K562 (cell line): ENCODE measurements around the gene PIP4K2A. TPM values are rescaled to one million over a fixed set of nuclear protein-coding genes. Genes with fewer than 3 reads are reported as not detected.

Source experiments
- ATAC-seq: fragments of 200-7000 bp; cut with Tn5 transposase; 3 replicates; pipeline ENCODE4 v1.9.1; 2020; ENCODE audit warnings: moderate library complexity
- BruUV-seq: library from RNA; stranded (reverse); fragments of 400-500 nt; replicated peaks from 2 replicates; lab custom pipeline; 2021; lab: Mats Ljungman, UMichigan
- CTCF ChIA-PET: fragments of 300-600 bp; formaldehyde crosslinking; extraction: SDS; loops from one replicate; lab custom pipeline; 2021; ENCODE audit warnings: low intra/inter-chr PET ratio; lab: Yijun Ruan, JAX
- POLR2A ChIA-PET: fragments of 300-600, 350-650 bp; sonication (Branson Sonifier 250); formaldehyde crosslinking; extraction: SDS; loops from one replicate; lab custom pipeline; 2021; ENCODE audit warnings: antibody characterized with exemption, inconsistent platforms; lab: Yijun Ruan, JAX
- DNase-seq, 4 experiments: peaks; one replicate each; pipeline versions ENCODE4 v3.0.0 to v3.0.0-alpha.2; 2011 to 2018; ENCODE audit warnings: low spot score in 3 of 4, mixed read lengths in 3 of 4; ENCODE audit errors: extremely low read depth in 1 of 4
- FAIRE-seq: peaks from 2 replicates; lab custom pipeline; 2011; peaks lifted over from hg19 to GRCh38; lab: Jason Lieb, UNC
- H2AFZ ChIP-seq: 2 replicates; pipeline ENCODE4 v1.6.0; 2011; ENCODE audit warnings: low read depth, low read length, control low read depth, inconsistent platforms
- H3K27ac ChIP-seq: fragments of 200-600 bp; 3 replicates; pipeline ENCODE4 v1.8.0; 2011; ENCODE audit warnings: low read depth, mild to moderate bottlenecking, control low read depth, inconsistent platforms, low read length, moderate library complexity, mixed read lengths; ENCODE audit errors: extremely low read depth
- H3K27me3 ChIP-seq, 2 experiments: fragments of 300-600 bp in 1 of 2; 2 replicates in 1 of 2; 3 replicates in 1 of 2; pipeline versions ENCODE4 v1.6.0 to v1.8.0; 2011; ENCODE audit warnings: inconsistent platforms in 2 of 2, low read length in 2 of 2, mild to moderate bottlenecking in 1 of 2, mixed read lengths in 1 of 2, moderate library complexity in 1 of 2; ENCODE audit not compliant: control insufficient read depth in 2 of 2, insufficient read depth in 2 of 2
- H3K36me3 ChIP-seq: fragments of 300-600 bp; 3 replicates; pipeline ENCODE4 v1.8.0; 2011; ENCODE audit warnings: mild to moderate bottlenecking, low read length, inconsistent platforms; ENCODE audit not compliant: control insufficient read depth, insufficient read depth
- H3K4me1 ChIP-seq, 2 experiments: fragments of 200-600 bp in 1 of 2; replicated peaks in 1 of 2; 2 replicates in 1 of 2; 3 replicates in 1 of 2; pipeline versions ENCODE4 v1.5.1 to v1.8.0; 2011; ENCODE audit warnings: inconsistent platforms in 2 of 2, low read length in 2 of 2, mild to moderate bottlenecking in 1 of 2, mixed read lengths in 1 of 2, moderate library complexity in 1 of 2; ENCODE audit not compliant: control insufficient read depth in 2 of 2, insufficient read depth in 2 of 2
- H3K4me2 ChIP-seq: 2 replicates; pipeline ENCODE4 v1.6.1; 2011; ENCODE audit warnings: low read length, control low read depth, inconsistent platforms, mixed read lengths; ENCODE audit not compliant: insufficient read depth
- H3K4me3 ChIP-seq: fragments of 200-600 bp; sonication (generic), shearing (Covaris generic); 2 replicates; pipeline ENCODE4 v1.5.1; 2016; ENCODE audit warnings: control low read depth, inconsistent platforms
- H3K79me2 ChIP-seq: fragments of 200-600 bp; 3 replicates; pipeline ENCODE4 v1.8.0; 2011; ENCODE audit warnings: low read length, inconsistent platforms; ENCODE audit not compliant: control insufficient read depth, insufficient read depth
- H3K9ac ChIP-seq, 2 experiments: 2 replicates each; pipeline versions ENCODE4 v1.6.0 to v1.6.1; 2011; ENCODE audit warnings: low read depth in 2 of 2, low read length in 2 of 2, control low read depth in 1 of 2, inconsistent platforms in 1 of 2, mild to moderate bottlenecking in 1 of 2, mixed read lengths in 1 of 2; ENCODE audit not compliant: insufficient read depth in 1 of 2
- H3K9me1 ChIP-seq: one replicate; pipeline ENCODE4 v1.6.0; 2011; ENCODE audit warnings: inconsistent platforms, mild to moderate bottlenecking, low read length, moderate library complexity; ENCODE audit not compliant: control insufficient read depth, insufficient read depth
- H3K9me3 ChIP-seq: replicated peaks from 2 replicates; pipeline ENCODE4 v1.5.1; 2011; ENCODE audit warnings: low read depth, low read length, inconsistent platforms; ENCODE audit not compliant: control insufficient read depth, insufficient read depth
- H4K20me1 ChIP-seq: replicated peaks from 2 replicates; pipeline ENCODE4 v1.6.1; 2011; ENCODE audit warnings: low read length, inconsistent platforms, mixed read lengths; ENCODE audit not compliant: control insufficient read depth, insufficient read depth
- MEF2D ChIP-seq: conservative IDR thresholded peaks from 2 replicates; pipeline ENCODE4 v1.6.1; 2016; ENCODE audit warnings: low read depth, missing genetic modification characterization, missing compliant biosample characterization
- POLR2G ChIP-seq: fragments of 200-400 bp; formaldehyde crosslinking; IDR thresholded peaks from 2 replicates; pipeline ENCODE4 v1.6.1; 2017; ENCODE audit warnings: low read depth, mild to moderate bottlenecking, antibody characterized with exemption, low read length, moderate library complexity
- PTRF ChIP-seq: fragments of 450-650 bp; IDR thresholded peaks from 2 replicates; pipeline ENCODE4 v1.6.1; 2016; ENCODE audit warnings: mild to moderate bottlenecking, missing genetic modification characterization, missing compliant biosample characterization
- PTTG1 ChIP-seq: fragments of 450-650 bp; IDR thresholded peaks from 2 replicates; pipeline ENCODE4 v1.6.1; 2016; ENCODE audit warnings: low read depth, mild to moderate bottlenecking, missing genetic modification characterization, missing compliant biosample characterization
- RBM22 ChIP-seq: fragments of 200-400 bp; formaldehyde crosslinking; IDR thresholded peaks from 2 replicates; pipeline ENCODE4 v1.6.1; 2018; ENCODE audit warnings: low read length, low read depth; ENCODE audit not compliant: poor library complexity, severe bottlenecking
- ZNF217 ChIP-seq: sonication (generic); formaldehyde crosslinking; IDR thresholded peaks from 2 replicates; pipeline ENCODE4 v1.8.0; 2022; ENCODE audit warnings: mild to moderate bottlenecking, missing genetic modification reagents
- WGBS: fragments of 100-300 bp; shearing (Covaris generic); methylation state at CpG from one replicate; pipeline ENCODE4 v1.1.6; 2016; ENCODE audit warnings: low coverage, mixed read lengths; ENCODE audit not compliant: insufficient coverage; ENCODE audit errors: missing lambda C conversion rate; 5-methylcytosine and 5-hydroxymethylcytosine counted together
- in situ Hi-C: fragments of 300-500 bp; cut with MboI; formaldehyde crosslinking; loops from 4 replicates; pipeline ENCODE4 v1.15.0; 2018; ENCODE audit warnings: inconsistent platforms, mixed read lengths
- intact Hi-C: fragments of 100-400 bp; cut with micrococcal nuclease; formaldehyde crosslinking; loops from 2 replicates; pipeline ENCODE4 v1.14.2; 2022
- polyA plus RNA-seq, 8 experiments: library from polyadenylated mRNA; depleted of rRNA in 4 of 8; stranded (reverse) in 5 of 8; unstranded in 3 of 8; fragments of >200 nt; fragmentation: Nextera tagmentation in 2 of 8; fragmentation: Illumina TruSeq in 1 of 8; extraction: Ambion mirVana in 2 of 8; extraction: Trizol in 1 of 8; gene quantifications; 2 replicates each; pipeline versions ENCODE4 v1.2.1 to v1.2.3, GENCODE V29; 2011 to 2014; ENCODE audit warnings: inconsistent platforms in 1 of 8, missing spikeins in 1 of 8
- total RNA-seq, 7 experiments: library from RNA; depleted of rRNA in 6 of 7; stranded (reverse); fragments of >200 nt in 6 of 7; fragmentation: Illumina TruSeq in 2 of 7; extraction: Trizol in 2 of 7; gene quantifications; 2 replicates each; pipeline versions ENCODE4 v1.2.1 to v1.2.3, GENCODE V29; 2011 to 2021; ENCODE audit warnings: low replicate concordance in 1 of 7
- TF ChIP-seq, protein P1 (sequence below), 2 experiments: fragments of 450-650 bp in 1 of 2; sonication (generic) in 1 of 2; formaldehyde crosslinking in 1 of 2; IDR thresholded peaks in 1 of 2; conservative IDR thresholded peaks in 1 of 2; 2 replicates each; pipeline versions ENCODE4 v1.6.1 to v1.8.1; 2016 to 2023; ENCODE audit warnings: mild to moderate bottlenecking in 2 of 2, moderate library complexity in 2 of 2, inconsistent platforms in 1 of 2, missing genetic modification reagents in 1 of 2

The PIP4K2A gene
- total and polyA plus RNA-seq, 9 of the 15 experiments (the other 6 are each of a cell fraction or from before 2014, with no cell fraction given) = 35.6 to 117 (median 71.9) TPM

DNA sequence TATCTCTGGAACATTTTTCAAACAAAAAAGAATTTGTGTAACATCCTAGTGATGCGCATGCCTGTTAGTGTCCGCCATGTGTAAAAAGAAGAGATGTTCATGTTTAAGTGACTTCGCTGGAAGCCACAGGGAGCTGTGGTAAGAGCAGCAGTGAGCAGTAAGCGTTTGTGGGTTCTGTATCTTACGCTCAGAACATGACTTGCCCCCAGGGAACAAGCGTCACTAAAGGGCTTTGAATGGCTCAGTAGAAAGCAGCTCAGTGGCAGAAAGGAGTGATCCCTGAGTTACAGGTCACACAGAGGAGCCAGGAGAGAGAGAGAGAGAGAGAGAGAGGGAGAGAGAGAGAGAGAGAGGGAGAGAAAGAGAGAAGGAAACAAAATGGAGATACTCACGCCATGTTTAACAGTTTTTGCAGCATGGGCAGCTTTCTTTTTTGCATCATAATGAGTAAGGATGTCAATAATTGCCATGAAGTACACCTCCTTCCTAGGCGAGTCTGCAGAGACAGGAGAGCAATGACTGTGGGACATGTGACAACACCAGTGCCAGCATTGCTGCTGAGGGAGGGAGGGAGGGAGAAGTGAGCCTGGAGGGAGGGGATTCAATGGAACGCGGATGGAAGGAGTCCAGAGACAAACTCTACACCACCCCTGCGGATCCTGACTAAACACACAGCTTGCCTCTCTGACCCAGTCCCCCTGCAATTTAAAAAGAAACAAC lies 174.6 kb downstream of the PIP4K2A start (continued):
- peak; percentile 45; the same call in 1 of the 2 replicates for TF ChIP-seq MEF2D
- 0 out of 2 replicates have a peak, but pooled peaks have one; percentile 57 for TF ChIP-seq PTRF (tag)
- TF ChIP-seq PTTG1 (tag) = 0 out of 2 replicates have a peak, but pooled peaks have one; percentile 35
- TF ChIP-seq RBM22 = peak; percentile 66
- TF ChIP-seq, protein P1, sequence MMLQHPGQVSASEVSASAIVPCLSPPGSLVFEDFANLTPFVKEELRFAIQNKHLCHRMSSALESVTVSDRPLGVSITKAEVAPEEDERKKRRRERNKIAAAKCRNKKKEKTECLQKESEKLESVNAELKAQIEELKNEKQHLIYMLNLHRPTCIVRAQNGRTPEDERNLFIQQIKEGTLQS (IDR thresholded peaks at IDR 0.05) = no peak
- TF ChIP-seq, protein P1 (CRISPR knock-in tag; conservative IDR thresholded peaks at IDR 0.05) = no peak

DNA sequence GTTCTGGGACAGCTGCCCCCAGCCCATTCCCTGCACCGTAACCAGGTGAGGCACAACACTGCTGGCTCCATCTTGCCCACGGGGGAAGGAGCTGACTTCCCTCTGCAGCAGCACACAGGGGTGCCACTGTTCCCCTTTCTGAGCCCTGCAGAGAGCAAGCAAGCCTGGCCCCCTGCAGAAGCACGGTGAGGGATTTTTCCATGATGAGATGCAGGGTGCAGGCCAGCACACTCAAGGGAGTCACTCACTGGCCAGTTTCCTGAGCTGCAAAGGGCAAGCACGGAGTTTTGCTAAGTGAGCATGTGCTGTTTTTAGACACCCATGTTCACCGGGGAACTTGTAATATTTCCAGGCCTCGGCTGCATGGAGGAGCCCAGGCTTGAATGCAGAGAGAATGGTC lies 176.6 kb downstream of the PIP4K2A start:
- POLR2A ChIA-PET = no interaction called here
- in situ Hi-C loops = no loop called here

More for the DNA sequence above, 176.6 kb downstream of the PIP4K2A start:
- H3K27ac ChIP-seq = no peak overlapping the region
- peaks cover 3% of the 10 kb centered on the region; the same call in 1 of the 2 replicates for H4K20me1 ChIP-seq
- CTCF ChIA-PET = no interaction called here
- H3K4me1 ChIP-seq = no peaks in the 10 kb centered on the region
- H3K36me3 ChIP-seq = peaks cover 73% of the 10 kb centered on the region; the same call in 2 of the 3 replicates
- no peak overlapping the region for H3K9ac ChIP-seq
- H2AFZ ChIP-seq = no peak overlapping the region
- H3K79me2 ChIP-seq = no peaks in the 10 kb centered on the region
- no TSS peak for BruUV-seq
- TF ChIP-seq ZNF217 (no peak), RBM22 (peak; percentile 66), POLR2G (0 out of 2 replicates have a peak, but pooled peaks have one; percentile 20)
- no peak overlapping the region for H3K4me3 ChIP-seq
- 94% methylated on average over 6 of the region's 6 CpGs for WGBS
- no peaks in the 10 kb centered on the region for H3K9me3 ChIP-seq
- intact Hi-C loops = loop anchor here (10.0 kb wide), 1 partner anchor 283 kb away; no protein-coding TSS in a partner anchor
- no peaks in the 10 kb centered on the region for H3K27me3 ChIP-seq
- ATAC-seq = no peak
- no peak for FAIRE-seq
- no peaks in the 10 kb centered on the region for H3K9me1 ChIP-seq
- DNase-seq = no peak
- H3K4me2 ChIP-seq = no peak overlapping the region
